Hippocampal formation (tissue), 2 donors: Measurements from ENCODE around the gene DCX.

ENCODE experiments used
- DNase-seq, 2 donors: peaks; one replicate each; lab custom pipeline; 2025; lab: John Stamatoyannopoulos, UW

The DCX gene

DNA sequence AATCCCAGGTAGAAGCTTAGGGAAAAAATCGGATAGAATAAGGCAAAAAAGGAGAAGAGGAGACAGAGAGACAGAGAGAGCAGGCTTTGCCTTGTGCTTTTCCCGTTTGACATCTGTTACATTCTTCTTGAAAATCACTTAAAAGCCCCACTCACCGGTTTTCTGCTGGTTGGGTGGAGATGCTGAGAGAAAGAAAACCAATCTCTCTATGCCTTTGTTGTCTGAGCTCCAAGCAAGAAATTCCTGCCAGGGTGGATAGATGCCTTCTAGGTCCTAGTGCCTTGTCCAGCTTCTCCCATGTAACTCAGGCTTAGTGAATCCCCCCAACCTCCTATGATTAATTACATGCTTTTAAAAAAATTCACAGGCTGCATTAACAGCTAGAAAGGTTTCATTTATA lies at the start of gene DCX:
TSS of gene DCX (minus strand) at position 210 of the 400 bp plus-strand sequence. CDS start 1,794 bp downstream, outside the sequence.
- no peak for DNase-seq

DNA sequence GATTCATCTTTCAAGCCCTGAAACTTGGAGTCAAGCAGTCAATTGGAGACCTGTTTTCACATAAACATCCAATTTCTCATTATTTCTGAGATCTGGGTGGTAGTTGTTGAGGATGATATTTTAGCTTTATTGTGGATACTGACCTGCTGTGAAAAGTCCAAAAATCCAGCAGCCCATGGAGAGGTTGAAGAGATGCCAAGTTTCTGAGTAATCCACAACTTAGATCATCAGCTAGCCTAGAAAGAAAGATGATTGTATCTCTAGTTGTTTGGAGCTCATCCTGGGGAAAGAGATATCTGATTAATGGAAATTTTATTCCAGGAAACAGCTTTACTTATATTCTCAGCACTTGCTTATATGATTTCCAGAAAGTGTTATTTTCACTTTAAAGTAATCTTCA lies 48.6 kb upstream of the DCX start:
- no peak for DNase-seq

DNA sequence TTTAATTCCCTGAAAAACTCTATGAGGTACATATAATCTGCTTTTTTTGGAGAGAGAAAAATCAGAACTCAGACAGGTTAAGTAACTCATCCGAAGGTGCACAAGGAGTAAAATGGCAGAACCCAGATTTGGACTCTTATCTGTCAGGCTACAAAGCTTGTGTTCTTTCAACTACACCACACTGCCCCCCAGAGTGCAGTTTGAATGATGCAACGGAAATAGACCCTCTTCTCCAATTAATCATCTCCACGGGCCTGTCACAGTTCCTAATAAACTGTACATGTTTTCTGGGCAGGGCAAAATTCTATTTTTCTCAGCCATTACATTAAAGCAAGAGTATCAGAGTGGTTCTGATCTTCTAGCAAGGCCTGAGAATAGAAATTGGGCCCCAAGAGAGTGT lies 35.3 kb upstream of the DCX start:
- peak in 1 of 2 donors; percentile 7 for DNase-seq

DNA sequence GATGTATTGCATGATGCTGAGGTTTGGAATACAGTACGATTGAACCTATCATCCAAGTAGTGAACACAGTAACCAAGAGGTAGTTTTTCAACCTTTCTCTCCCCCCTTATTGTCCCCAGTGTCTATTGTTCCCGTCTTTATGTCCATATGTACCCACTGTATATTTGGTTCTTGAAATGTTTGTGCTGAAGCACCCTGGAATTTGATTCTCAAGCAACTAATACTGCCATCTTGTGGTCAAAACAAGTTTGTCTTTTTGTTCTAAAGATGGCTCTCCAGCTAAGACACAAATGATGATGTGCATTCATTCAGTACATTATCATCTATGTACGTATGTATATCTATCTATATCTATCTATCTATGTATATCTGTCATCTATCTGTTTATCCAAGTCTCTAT lies 33.5 kb upstream of the DCX start:
- peak in 1 of 2 donors; percentile 64 for DNase-seq

DNA sequence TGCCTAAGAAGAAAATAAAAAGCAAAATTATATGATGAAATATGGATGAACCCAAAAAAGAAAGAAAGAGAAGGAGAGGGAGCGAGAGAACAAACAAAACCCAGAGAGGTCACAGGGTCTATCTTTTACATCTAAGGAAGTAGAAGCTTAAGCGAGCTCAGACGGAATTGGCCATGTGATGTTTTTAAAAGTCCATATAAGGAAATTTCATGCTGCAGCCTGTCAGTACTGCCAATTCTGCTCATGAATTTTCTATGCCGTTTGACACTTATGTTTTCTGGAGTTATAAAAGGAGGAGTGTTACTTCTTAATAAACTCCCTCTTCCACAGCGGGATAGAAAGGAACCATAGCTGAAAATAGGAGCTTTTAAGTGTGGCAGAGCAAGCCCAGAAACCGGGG lies 32.9 kb upstream of the DCX start:
- DNase-seq, result no peak

DNA sequence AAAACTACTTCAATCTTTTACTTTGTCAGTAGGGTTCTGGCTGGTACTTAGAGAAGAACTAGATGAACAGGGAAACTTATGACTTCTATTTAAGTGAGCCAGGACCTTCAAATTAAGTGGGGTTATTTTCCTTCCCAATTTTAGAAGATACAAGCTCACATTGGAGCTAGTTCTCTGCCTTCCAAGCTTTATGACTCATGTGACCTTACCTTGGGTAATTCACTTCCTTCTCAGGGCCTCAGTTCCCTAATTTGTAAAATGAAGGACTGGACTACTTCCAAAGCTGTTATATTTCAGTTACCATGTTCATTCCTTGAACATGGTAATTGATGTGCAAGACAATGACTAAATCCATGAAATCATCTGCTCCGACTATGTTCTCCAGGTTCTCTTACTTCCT lies 32.0 kb upstream of the DCX start:
- no peak for DNase-seq

DNA sequence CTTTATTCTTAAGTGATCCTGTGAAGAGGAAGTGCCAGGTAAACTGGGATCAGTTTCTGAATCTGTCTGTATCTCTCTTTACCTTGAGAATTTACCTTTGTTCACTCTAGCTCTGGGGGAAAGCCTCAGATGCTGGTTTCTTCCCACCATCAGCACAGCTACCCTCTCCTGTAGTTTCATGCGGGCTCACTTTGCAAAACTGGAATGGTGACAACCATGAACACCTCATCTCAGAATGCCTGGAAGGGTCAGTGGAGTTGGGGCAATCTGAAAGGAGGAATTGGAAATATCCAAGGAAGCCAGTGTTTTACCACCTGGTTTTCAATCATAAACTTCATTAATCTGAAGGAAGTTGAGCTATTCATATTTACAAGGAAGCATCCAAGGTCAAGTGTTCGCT lies 30.8 kb upstream of the DCX start:
- no peak for DNase-seq

DNA sequence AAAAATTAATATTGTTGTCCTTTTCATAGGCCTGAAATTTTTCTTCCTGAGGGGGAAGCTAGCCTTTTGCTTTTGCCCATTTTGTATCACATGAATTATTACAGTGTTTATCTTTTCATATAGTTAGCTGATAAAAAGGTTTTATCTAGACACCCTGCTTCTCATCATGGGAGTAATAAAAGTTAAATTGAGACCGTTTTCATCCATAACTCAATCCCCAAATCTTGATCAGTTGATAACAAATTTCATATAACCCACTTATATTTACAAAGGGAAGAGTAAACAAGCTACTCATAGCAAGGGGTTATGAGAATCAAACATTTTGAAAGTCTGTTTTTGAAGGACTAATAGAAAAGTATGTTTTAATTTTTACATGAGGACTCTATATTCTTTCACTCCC lies 23.5 kb upstream of the DCX start:
- DNase-seq, result no peak

DNA sequence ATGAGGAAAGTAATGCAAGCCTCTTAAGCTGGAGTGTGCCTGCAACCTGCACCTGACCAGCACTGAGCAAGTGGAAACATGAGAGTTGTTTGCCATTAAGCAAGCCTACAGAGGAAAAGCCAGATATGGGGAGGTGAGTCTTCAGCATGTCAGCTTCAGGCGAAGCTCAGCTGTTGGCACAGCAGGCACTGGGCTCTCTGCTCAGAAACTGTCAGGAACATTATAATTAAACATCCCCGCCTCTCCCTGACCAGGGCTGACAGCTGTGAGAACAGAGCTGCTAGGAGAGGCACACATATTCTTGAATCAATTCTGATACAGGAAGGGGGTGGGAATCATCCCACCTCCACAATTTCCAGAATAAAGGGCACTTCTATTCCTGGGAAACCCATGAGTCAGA lies 19.0 kb upstream of the DCX start:
- no peak for DNase-seq

DNA sequence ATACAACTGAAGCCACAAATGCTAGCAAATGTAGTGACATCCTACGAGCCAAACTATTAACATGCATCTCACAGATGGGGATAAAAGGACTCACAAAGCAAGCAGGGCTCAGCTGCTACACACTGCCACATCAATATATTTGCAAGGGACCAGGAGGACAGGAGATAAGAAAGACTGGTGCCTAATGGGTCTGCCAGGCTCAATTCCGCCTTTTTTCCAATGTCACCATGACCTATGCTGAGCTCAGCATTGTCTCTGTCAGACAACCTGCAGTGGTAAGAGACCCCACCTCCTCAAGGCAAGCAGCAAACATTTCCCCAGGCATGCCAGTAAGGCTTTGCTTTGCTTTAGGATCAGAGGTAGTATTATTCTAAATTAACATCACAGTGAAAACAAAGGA lies 435 bp downstream of the DCX start:
- peak in 1 of 2 donors; percentile 1 for DNase-seq

DNA sequence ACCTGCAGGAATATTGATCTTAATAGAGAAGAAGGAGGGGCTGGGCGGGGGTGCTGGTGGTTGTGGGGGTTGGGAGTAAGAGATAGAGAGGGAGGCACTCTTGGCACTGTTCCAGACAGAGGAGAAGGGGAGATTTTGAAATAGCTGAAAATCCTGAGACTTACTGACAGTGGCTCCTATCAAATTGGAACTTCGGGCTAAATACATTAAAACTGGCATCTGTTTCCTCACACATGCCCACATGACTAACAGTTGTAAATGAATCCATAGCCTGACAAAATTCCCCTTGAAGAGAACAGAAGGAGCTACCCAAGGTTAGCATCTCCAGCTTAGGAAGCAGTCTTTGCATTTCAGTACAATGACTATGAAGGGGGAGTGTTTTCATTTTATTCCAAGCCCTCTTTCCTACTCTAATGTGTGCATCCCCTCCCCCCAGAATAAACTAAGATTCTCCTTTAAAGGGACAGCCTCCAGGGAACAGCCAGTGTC lies 1.4 kb downstream of the DCX start:
- DNase-seq, result no peak

DNA sequence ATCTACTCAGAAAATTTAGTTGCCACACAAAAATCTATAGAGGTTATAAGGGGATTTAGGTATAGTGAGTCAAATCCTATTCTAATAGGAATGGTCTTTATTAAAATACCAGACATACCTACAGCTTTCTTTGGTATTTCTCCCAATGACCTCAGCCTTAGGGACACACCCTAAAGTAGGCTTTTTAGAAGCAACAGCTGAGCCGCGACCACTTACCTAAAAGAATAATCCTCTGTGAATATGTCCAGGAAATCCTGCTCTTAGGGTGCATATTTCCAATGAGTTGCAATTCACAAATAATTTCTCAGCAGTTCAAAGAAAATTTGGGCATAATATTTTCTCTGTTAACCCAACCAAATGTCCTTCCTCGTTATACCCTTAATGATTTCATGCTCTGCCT lies 2.7 kb downstream of the DCX start:
- no peak for DNase-seq

DNA sequence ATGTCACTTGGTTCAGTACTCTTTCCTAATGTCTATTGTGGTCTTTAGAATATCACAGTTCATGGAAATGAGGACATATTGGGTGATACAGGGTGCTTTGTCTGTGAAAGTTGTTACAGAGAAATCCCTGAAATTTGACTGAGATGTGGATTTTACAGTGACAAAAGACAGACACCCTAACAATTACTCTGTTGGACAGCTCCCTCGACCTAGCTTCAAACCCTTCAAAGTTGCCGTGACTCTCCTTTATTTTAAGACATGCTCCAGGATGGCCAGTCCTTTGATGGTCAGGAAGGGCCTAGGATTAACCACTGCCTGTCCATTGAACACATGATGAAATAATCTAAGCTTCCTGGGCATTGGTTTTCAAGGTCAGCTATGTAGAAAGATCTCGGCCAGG lies 4.0 kb downstream of the DCX start:
- DNase-seq, result no peak

DNA sequence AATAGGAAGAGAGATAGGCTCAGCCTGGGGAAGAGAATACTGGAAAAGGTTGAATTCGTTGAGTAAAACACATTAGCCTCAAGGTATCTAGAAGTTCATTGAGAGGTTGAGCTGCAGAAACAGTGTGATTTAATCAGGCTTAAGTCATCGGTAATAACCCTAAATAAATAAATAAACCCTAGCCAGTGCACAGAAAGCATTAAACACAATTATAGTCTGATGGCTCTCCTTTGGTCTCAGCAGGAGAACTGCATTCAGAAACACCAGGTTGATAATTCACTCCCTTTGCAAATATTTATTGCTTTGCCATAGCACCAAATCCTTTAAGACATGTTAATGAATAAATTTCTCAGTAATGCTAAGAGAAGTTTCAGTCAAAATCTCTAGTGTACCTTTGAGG lies 9.6 kb downstream of the DCX start:
- DNase-seq, result no peak

DNA sequence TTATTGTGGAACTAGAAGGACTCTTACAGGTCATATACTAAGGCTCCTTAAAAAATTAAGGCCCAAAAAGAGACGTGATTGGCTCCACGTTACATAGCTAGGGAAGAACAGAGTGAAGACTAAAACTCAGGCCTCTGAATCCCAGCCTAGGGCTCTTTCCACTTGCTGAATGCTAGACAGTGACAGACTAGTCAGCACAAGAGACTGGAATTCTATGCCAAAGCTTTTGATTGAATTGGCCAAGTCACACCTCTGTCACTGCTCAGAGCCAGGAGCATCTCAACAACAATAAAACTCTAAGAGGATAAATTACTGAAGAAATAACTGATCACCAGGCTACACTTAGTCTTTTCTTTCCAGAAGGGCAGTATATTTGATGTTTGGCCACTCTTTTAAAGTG lies 16.8 kb downstream of the DCX start:
- no peak for DNase-seq

DNA sequence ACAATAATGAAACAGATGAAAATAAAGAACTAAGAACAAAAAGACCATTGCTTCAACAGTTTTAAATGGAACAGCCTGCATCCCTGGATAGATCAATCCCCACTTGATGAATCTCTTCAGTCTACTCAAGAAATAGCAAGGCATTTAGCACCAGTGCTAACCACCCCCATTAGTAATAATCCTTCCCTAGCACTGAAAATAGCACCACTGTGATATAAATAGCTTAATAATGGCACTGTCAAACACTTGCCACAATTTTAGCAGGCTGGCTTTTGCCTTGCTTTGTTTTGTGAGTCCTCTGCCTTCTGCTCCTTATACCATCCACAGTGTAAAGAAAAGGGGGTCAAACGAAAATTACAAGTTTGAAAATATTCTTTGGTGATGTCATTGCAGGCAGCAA lies 17.4 kb downstream of the DCX start:
- no peak for DNase-seq

DNA sequence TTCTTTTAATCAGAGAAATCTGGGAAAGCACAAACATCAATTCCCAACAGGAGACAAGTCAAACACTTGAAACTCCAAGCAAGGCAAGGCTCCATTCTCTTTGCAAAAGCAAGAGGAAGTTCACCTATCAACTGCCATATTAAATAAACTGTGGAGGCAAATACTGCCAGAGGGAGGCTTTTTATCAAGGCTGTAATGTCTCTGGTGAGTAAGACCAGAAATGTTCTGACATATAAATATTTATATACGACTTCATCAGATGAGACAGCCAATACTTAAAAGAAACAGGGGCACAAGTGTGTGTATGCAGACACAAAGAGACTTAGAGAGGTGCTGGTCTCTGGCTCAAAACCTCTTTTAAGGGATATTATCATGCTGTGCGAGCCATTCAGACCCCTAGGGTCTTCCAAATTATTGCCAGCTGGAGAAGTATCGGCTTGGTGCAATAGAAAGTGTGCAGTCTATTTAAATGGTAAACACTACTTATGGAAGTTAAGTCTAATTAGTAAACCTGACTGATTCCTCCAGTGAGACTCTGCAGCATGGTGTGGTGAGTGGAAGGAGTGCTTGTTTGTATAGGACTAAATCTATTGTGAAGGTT lies 24.4 kb downstream of the DCX start:
- DNase-seq, result no peak

DNA sequence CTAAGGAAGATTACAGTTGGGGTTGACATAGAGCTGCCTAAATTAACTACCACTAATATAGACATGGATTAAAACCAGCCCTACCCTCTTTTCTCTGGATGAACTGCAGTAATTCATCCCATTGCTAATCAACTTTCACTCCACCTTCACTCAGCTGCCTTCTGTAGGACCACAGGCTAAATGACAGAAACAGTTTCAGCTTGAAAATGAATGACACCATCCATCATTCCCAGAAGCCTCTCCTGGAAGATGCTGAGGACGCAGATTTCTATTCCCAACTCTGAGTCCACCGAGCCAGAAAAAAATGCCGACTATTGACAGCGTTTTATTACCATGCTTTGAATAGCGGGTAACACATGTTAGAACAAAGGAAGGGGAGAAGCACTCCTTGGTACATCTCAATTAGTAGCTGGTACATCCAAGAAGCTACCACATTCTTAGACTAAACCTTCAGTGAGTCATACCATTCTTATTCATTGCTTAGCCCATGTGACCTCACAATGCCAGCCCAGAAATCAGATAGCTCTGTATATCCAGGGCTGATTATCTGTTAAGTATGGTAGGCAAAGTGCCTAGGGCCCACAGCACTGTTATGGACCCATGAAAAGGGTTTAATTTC lies 25.3 kb downstream of the DCX start:
- DNase-seq, result no peak

DNA sequence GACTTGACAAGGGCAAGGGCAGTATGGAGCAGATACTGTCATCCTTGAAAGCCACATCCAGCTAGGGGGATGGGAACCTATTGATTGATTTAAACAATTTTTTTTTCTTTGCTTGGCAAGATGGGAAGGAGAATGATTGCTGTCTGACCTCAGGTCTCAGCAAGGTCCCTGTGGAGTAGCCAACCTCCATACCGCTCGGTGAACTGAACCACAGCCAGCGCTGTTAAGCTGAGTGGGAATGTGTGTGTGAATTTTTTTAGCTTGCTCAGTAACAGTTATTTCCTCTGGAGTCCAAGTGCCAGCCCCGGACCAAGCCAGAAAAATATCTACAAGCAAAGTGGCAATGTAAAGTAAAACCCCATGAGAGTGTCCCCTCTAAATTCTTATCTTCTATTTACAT lies 25.9 kb downstream of the DCX start:
- no peak for DNase-seq

DNA sequence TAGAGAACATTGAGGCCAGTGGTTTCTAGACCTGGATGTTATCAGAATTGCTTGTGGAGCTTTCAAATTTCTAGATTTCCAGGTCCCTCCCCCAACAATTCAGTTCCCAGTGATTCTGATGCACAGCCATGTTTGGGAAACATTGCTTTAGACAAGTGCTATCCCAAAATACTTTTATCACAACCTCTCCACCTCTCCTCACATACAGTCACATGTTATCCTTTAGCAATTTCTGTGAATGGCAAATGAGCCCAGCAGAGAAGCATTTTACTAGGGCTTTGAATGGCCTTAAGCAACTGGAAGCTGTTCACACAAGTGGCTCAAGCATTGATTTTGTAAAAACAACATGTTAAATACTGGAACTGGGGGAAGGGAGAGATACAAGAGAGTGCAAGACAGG lies 29.7 kb downstream of the DCX start:
- no peak for DNase-seq

DNA sequence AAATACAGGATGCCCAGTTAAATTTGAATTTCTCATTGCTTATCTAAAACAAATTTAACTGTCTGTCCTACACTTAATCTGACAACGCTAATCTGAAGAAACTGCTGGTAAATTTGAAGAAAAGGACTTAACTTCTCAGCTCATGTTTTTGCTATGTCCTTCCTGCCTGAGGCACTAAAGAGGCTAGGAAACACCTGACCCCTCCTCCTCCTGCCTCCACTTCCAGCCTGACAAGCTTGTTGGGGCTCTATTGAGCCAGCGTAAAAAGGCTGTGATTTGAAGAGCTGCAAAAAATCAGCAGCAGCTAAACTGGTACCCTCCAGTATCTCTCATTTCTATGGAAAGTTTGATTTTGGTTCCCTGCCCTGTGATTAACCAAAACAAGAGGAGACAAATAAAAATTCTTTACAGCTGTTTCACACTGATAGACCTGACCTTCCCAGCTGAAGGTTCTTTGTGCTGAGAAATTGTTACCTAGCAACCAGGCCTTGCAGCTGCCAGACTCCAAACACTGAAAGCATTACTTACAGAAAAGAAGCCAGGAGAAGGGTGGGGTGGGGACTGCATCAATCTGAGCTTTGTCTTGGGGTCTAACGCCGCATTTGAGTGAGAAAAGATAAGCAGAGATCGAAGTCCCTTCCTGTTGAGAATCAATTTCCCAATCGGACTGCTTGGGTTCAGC lies 35.0 kb downstream of the DCX start:
- no peak for DNase-seq

DNA sequence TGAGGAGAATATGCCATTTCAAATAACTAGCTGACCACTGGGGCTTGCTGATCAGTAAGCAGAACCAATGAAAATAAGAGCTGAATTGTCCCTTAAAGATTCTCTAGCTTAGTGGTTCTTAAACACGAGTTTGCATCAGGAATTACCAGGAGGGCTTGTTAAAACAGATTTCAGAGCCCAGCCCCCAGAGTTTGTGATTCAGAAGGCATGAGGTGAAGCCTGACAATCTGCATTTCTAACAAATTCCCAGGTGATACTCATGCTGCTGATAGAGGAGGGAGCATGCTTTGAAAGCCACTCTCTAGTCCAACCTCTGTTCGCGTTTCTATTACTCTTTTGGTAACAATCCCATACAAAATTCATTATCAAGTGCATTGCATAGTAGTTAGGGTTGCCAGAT lies 35.5 kb downstream of the DCX start:
- DNase-seq, result no peak

DNA sequence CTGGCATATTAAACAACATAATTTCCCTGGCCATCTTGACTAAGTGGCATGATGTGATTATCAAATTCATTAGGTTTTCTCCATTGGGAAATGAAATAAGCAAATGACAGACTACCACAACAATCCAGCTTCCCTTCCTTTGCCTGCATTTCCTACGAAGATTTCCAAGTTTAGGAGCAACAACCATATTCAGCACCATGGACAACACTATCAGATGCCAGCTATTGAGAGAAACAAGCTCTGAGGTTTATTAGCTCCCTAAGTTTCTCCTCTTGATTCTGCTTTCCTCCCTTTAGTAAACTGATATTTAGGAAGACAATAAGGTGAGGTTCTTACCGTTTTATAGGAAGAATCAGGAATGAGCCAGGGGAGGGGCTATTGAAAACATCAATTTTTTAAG lies 36.2 kb downstream of the DCX start:
- DNase-seq, result no peak

DNA sequence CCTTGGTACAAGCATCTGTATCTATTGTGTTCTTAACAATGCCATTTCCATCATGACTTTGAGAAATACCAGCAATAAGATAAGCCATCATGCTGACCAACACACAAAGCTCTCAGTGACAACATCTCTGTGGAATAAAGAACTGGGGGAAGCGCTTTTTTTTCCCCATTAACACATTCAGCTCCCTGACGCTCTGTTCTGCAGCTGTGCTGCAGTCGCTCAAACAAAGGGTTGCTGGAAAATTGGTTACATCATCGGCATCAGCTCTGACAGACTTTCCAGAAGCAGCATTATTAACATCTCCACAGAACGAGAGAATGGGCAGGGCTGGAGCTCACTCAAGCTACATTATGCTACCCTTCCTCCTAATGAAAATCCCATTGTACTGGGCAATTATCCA lies 39.9 kb downstream of the DCX start:
- DNase-seq, result no peak
